Fibroblast of lung (primary cell): Measurements from ENCODE around the gene C6orf141.

ENCODE experiments used
- CTCF ChIP-seq, 2 donors: IDR thresholded peaks in 1 of 2; conservative IDR thresholded peaks in 1 of 2; 1 replicate in 1 of 2; 2 replicates in 1 of 2; pipeline ENCODE4 v1.5.1; 2011 to 2012; ENCODE audit warnings: low read length in 2 of 2, control low read depth in 1 of 2, inconsistent platforms in 1 of 2, low read depth in 1 of 2, mild to moderate bottlenecking in 1 of 2
- EZH2 ChIP-seq: IDR thresholded peaks from 2 replicates; pipeline ENCODE4 v1.5.1; 2012; ENCODE audit warnings: low read length, control low read depth, mild to moderate bottlenecking; ENCODE audit errors: missing control alignments

GRCh38 chr6:49576618-49577017 is 26.1 kb downstream of the C6orf141 start:
- no peak for TF ChIP-seq CTCF (conservative IDR thresholded peaks at IDR 0.05 in 1 of 2, IDR thresholded peaks at IDR 0.05 in 1 of 2; ENCODE audit: low read depth in 1 of 2, low read length in 2 of 2)
- TF ChIP-seq EZH2 = no peak
